RWPE2 (cell line): Measurements from ENCODE around the gene RNASE4.

Experiments used
- ATAC-seq: fragments of 200-7000 bp; cut with Tn5 transposase; 3 replicates; pipeline ENCODE4 v1.9.1; 2021; ENCODE audit warnings: low read depth
- DNase-seq: peaks from one replicate; pipeline ENCODE4 v3.0.0-alpha.2; 2020; ENCODE audit warnings: low spot score
- H3K27ac ChIP-seq: fragments of 450-650 bp; 2 replicates; pipeline ENCODE4 v1.5.1; 2017; ENCODE audit warnings: mild to moderate bottlenecking; ENCODE audit not compliant: poor library complexity, severe bottlenecking
- H3K27me3 ChIP-seq: fragments of 250-450 bp; sonication (Bioruptor Pico); 2 replicates; pipeline ENCODE4 v1.5.1; 2021; ENCODE audit warnings: mild to moderate bottlenecking, moderate library complexity; ENCODE audit not compliant: insufficient read depth, poor library complexity, severe bottlenecking
- H3K36me3 ChIP-seq: fragments of 250-450 bp; sonication (Bioruptor Pico); 2 replicates; pipeline ENCODE4 v1.5.1; 2020; ENCODE audit warnings: low read depth, mild to moderate bottlenecking, moderate library complexity
- H3K4me1 ChIP-seq: fragments of 250-450 bp; sonication (Bioruptor Pico); 2 replicates; pipeline ENCODE4 v1.5.1; 2021; ENCODE audit warnings: mild to moderate bottlenecking, moderate library complexity; ENCODE audit not compliant: insufficient read depth, poor library complexity, severe bottlenecking
- H3K4me3 ChIP-seq: fragments of 250-450 bp; sonication (Bioruptor Pico); 2 replicates; pipeline ENCODE4 v1.5.1; 2021; ENCODE audit warnings: mild to moderate bottlenecking, moderate library complexity; ENCODE audit not compliant: severe bottlenecking
- H3K9me3 ChIP-seq: fragments of 250-450 bp; sonication (Bioruptor Pico); 2 replicates; pipeline ENCODE4 v1.5.1; 2021; ENCODE audit warnings: mild to moderate bottlenecking, moderate library complexity; ENCODE audit not compliant: severe bottlenecking
- CTCF ChIP-seq: fragments of 450-650 bp; IDR thresholded peaks from one replicate; pipeline ENCODE4 v1.5.1; 2017; ENCODE audit warnings: mild to moderate bottlenecking, moderate library complexity; ENCODE audit not compliant: poor library complexity, severe bottlenecking

RNASE4 gene

GRCh38 chr14:20681348-20682126, 2.8 kb upstream of the RNASE4 start:
- peak; percentile 9 for ATAC-seq
- Histone ChIP-seq H3K27me3 (no peaks in the 10 kb centered on the region), H3K9me3 (no peaks in the 10 kb centered on the region), H3K36me3 (no peaks in the 10 kb centered on the region), H3K27ac (peak overlapping the region; percentile 92), H3K4me3 (peak overlapping the region; percentile 80), H3K4me1 (peaks cover 3% of the 10 kb centered on the region)
- TF ChIP-seq CTCF: no peak
- no peak for DNase-seq

DNA sequence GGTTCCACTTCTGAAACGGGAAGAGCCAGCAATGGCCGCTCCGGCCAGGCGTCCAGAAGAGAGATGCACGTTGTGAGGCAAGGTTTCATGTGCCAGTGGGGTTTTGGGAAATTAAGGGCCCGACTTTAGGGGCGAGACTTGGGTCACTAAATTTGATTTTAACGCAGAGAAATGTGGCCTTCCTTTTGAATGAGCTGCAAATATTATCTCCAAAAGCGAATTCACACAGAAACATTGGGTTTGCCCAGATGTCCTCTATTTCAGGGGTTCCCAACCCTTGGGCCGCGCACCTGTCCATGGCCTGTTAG, 2.3 kb upstream of the RNASE4 start:
- Histone ChIP-seq H3K27me3 (no peaks in the 10 kb centered on the region), H3K4me1 (peaks cover 3% of the 10 kb centered on the region), H3K9me3 (no peaks in the 10 kb centered on the region), H3K27ac (peak overlapping the region; percentile 92), H3K36me3 (no peaks in the 10 kb centered on the region), H3K4me3 (peak overlapping the region; percentile 80)
- TF ChIP-seq CTCF: no peak
- ATAC-seq (no peak), DNase-seq (no peak)

DNA sequence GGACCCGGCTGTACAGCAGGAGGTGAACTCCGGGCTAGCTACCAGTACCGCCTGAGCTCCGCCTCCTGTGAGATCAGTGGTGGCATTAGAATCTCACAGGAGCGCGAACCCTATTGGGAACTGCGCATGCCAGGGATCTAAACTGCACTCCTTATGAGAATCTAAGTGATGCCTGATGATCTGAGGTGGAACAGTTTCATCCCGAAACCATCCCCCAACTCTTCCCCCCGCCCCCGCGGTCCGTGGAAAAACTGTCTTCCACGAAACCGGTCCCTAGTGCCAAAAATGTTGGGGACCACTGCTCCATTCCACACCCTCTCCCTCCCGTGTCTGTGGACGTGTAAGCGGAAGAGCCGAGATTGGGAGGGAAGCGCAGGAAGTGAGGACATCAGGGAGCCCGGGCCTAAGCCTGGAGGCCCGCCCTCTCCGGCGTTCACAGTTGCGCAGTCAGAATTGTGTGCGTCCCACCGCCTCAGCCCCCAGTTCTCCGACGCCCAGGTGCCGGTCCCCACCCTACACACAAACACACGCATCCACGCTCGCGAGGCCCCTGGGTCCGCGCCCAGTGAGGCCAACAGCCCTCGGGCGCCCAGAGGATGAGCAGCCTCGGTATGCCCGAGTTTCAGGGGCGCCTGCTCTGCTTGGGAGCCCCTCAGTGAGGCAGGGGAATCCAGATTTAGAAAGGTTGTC, 1.8 kb upstream of the RNASE4 start:
- DNase-seq (peak; percentile 92), ATAC-seq (peak; percentile 64)
- TF ChIP-seq CTCF: no peak
- Histone ChIP-seq H3K36me3 (no peaks in the 10 kb centered on the region), H3K4me1 (peaks cover 3% of the 10 kb centered on the region), H3K27me3 (no peaks in the 10 kb centered on the region), H3K27ac (peak overlapping the region; percentile 92), H3K9me3 (no peaks in the 10 kb centered on the region), H3K4me3 (peak overlapping the region; percentile 80)

DNA sequence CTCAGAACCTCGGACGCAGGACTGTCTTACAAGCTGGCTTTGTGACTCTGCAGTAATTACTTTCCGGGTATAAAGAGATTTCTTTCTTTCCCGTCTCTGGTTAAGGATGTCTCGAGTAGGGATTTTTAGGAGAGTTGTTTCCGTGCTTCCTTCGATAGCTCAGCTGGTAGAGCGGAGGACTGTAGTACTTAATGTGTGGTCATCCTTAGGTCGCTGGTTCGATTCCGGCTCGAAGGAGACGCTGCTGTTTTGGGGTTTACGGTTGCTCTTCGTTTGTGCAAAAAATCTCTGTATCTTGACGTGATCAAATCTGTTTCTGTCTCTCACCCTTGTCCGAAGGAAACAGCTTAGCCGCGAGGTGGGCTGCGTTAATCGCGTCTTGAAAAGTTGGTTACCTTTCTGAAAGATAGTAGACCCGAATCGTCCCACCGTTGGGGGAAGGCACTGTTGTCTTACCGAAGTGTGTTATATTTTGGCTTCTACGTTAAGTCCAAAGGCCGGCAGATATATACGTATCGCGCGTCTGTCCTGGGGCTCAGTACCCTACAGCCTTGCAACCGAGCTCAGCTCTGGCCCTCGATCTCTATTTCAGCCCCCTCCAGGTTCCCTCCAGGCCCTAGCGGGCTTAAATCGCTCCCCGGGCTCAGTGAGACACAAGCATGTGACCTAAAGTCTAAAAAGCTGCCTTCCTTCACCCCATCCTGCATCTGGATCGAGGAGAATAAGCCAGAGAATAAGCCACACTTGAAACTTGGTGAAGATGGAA, 1.1 kb upstream of the RNASE4 start:
- H3K9me3 ChIP-seq: no peaks in the 10 kb centered on the region

More for the DNA sequence above, 1.1 kb upstream of the RNASE4 start:
- TF ChIP-seq CTCF: no peak
- DNase-seq: no peak
- peak overlapping the region; percentile 92 for H3K27ac ChIP-seq
- no peaks in the 10 kb centered on the region for H3K36me3 ChIP-seq
- peaks cover 3% of the 10 kb centered on the region for H3K4me1 ChIP-seq
- peak; percentile 25 for ATAC-seq
- H3K4me3 ChIP-seq: peak overlapping the region; percentile 80
- no peaks in the 10 kb centered on the region for H3K27me3 ChIP-seq
